ENCODE data around the gene HPSE2. TPM values are rescaled to one million over a fixed set of nuclear protein-coding genes. Genes with fewer than 3 reads are reported as not detected.

The HPSE2 gene
- total RNA-seq, 2 donors from 2014 or later = 1.0 to 1.8 TPM

- Histone ChIP-seq H3K36me3 (no peaks in the 10 kb centered on the region), H3K9ac (ENCODE audit: low read depth in 2 of 2, low read length in 2 of 2) (no peak overlapping the region), H3K27me3 (no peaks in the 10 kb centered on the region), H3K4me3 (no peak overlapping the region), H3K9me3 (no peaks in the 10 kb centered on the region), H3K27ac (no peak overlapping the region), H3K4me1 (no peaks in the 10 kb centered on the region)
- no peak for DNase-seq
- TF ChIP-seq CTCF (IDR thresholded peaks at IDR 0.05) = no peak
- intact Hi-C loops (cut with DNase I) = no loop called here
Observed at GRCh38 chr10:98943681-98944080, 292.0 kb downstream of the HPSE2 start.

GRCh38 chr10:98929709-98930108 lies 305.9 kb downstream of the HPSE2 start:
- Histone ChIP-seq H3K36me3 (no peaks in the 10 kb centered on the region), H3K9ac (ENCODE audit: low read depth in 2 of 2, low read length in 2 of 2) (no peak overlapping the region), H3K4me3 (no peak overlapping the region), H3K4me1 (no peaks in the 10 kb centered on the region), H3K27me3 (no peaks in the 10 kb centered on the region), H3K27ac (no peak overlapping the region), H3K9me3 (no peaks in the 10 kb centered on the region)
- intact Hi-C loops (cut with DNase I) = no loop called here
- no peak for DNase-seq
- TF ChIP-seq CTCF (IDR thresholded peaks at IDR 0.05) = no peak

- intact Hi-C loops (cut with DNase I) = no loop called here
- TF ChIP-seq CTCF (IDR thresholded peaks at IDR 0.05) = no peak
- no peaks in the 10 kb centered on the region for H3K9me3 ChIP-seq
Observed at GRCh38 chr10:98925651-98926050, 310.0 kb downstream of the HPSE2 start.

GRCh38 chr10:98924526-98924925 lies 311.1 kb downstream of the HPSE2 start:
- no peaks in the 10 kb centered on the region for H3K36me3 ChIP-seq
- no peaks in the 10 kb centered on the region for H3K27me3 ChIP-seq
- no peaks in the 10 kb centered on the region for H3K9me3 ChIP-seq
- TF ChIP-seq CTCF (IDR thresholded peaks at IDR 0.05) = no peak
- intact Hi-C loops (cut with DNase I) = no loop called here
- no peak overlapping the region for H3K27ac ChIP-seq
- no peak overlapping the region for H3K9ac ChIP-seq (ENCODE audit: low read depth in 2 of 2, low read length in 2 of 2)
- H3K4me3 ChIP-seq = no peak overlapping the region
- no peak for DNase-seq
- no peaks in the 10 kb centered on the region for H3K4me1 ChIP-seq

More at GRCh38 chr10:98925651-98926050, 310.0 kb downstream of the HPSE2 start:
- no peak for DNase-seq
- H3K27me3 ChIP-seq = no peaks in the 10 kb centered on the region
- H3K36me3 ChIP-seq = no peaks in the 10 kb centered on the region
- no peak overlapping the region for H3K4me3 ChIP-seq
- H3K9ac ChIP-seq (ENCODE audit: low read depth in 2 of 2, low read length in 2 of 2) = no peak overlapping the region
- no peak overlapping the region for H3K27ac ChIP-seq
- no peaks in the 10 kb centered on the region for H3K4me1 ChIP-seq

- H3K27ac ChIP-seq = no peak overlapping the region
- H3K9me3 ChIP-seq = no peaks in the 10 kb centered on the region
- H3K4me1 ChIP-seq = no peaks in the 10 kb centered on the region
- TF ChIP-seq CTCF (IDR thresholded peaks at IDR 0.05) = no peak
- no peaks in the 10 kb centered on the region for H3K27me3 ChIP-seq
- no peak overlapping the region for H3K9ac ChIP-seq (ENCODE audit: low read depth in 2 of 2, low read length in 2 of 2)
- intact Hi-C loops (cut with DNase I) = no loop called here
- no peaks in the 10 kb centered on the region for H3K36me3 ChIP-seq
- DNase-seq = no peak
- no peak overlapping the region for H3K4me3 ChIP-seq
Observed at GRCh38 chr10:98921316-98921715, 314.3 kb downstream of the HPSE2 start.

GRCh38 chr10:98920807-98921206 lies 314.8 kb downstream of the HPSE2 start:
- Histone ChIP-seq H3K4me1 (no peaks in the 10 kb centered on the region), H3K36me3 (no peaks in the 10 kb centered on the region), H3K27ac (no peak overlapping the region), H3K27me3 (no peaks in the 10 kb centered on the region), H3K4me3 (no peak overlapping the region), H3K9ac (ENCODE audit: low read depth in 2 of 2, low read length in 2 of 2) (no peak overlapping the region), H3K9me3 (no peaks in the 10 kb centered on the region)
- TF ChIP-seq CTCF (IDR thresholded peaks at IDR 0.05) = no peak
- intact Hi-C loops (cut with DNase I) = no loop called here
- no peak for DNase-seq

Measured in colonic mucosa (tissue), 4 donors.